Activated naive CD4-positive, alpha-beta T cell treated with anti-CD3 and anti-CD28 coated beads, Interleukin-2, amount 10 ng/mL, durations not matched to agents 7 days and 5 days (primary cell): ENCODE measurements around the gene CCL16.
A peak's percentile ranks its signal among the peaks of the same experiment; 100 is the strongest.

Experiments
- CTCF ChIA-PET: fragments of 350-600 bp; sonication (Branson Sonifier 250); formaldehyde crosslinking; loops from one replicate; lab custom pipeline; 2021; ENCODE audit warnings: antibody characterized with exemption; lab: Charles Lee
- DNase-seq: peaks from one replicate; pipeline ENCODE4 v3.0.0-alpha.2; 2020
- H3K27ac Mint-ChIP-seq: one replicate; pipeline ENCODE4 v1.8.0; 2021; ENCODE audit warnings: mild to moderate bottlenecking, moderate library complexity, mixed read lengths
- H3K27me3 Mint-ChIP-seq: one replicate; pipeline ENCODE4 v1.8.0; 2021; ENCODE audit warnings: mild to moderate bottlenecking, mixed read lengths
- H3K36me3 Mint-ChIP-seq: one replicate; pipeline ENCODE4 v1.8.0; 2021; ENCODE audit warnings: mixed read lengths
- H3K4me1 Mint-ChIP-seq: one replicate; pipeline ENCODE4 v1.8.0; 2021; ENCODE audit warnings: mixed read lengths
- H3K4me3 Mint-ChIP-seq: one replicate; pipeline ENCODE4 v1.8.0; 2021; ENCODE audit warnings: mild to moderate bottlenecking, moderate library complexity, mixed read lengths
- H3K9me3 Mint-ChIP-seq: one replicate; pipeline ENCODE4 v1.8.0; 2021; ENCODE audit warnings: mixed read lengths

CCL16 gene

GRCh38 chr17:35973333-35974260, 7.7 kb downstream of the CCL16 start:
- CTCF ChIA-PET = interaction anchor here (1.0 to 9.4 kb wide), 5 partner anchors 9 to 509 kb away, joined by 3 to 129 read pairs (median 4); no protein-coding TSS in a partner anchor
- Mint-ChIP-seq H3K36me3 (no peaks in the 10 kb centered on the region), H3K4me3 (no peak overlapping the region), H3K4me1 (no peaks in the 10 kb centered on the region), H3K9me3 (no peaks in the 10 kb centered on the region), H3K27me3 (peaks cover 26% of the 10 kb centered on the region), H3K27ac (no peak overlapping the region)
- no peak for DNase-seq

DNA sequence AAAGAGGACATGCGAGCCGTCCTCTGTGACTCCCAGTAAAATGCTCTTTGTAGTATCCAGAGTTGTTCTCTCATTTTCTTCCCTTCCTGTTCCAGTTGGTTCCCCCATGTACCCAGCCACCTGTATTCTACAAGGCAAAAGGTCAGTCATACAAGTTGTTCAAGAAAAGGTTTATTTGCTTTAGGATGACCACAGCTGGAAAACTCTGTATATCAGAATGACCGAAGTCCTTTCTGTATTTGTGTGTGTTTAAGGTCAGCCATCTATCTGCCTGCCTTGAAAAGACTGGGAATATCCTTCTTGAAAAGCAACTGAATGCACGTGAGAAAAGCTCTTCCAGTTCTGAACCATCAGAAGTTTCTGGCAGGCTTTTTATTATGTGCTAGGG, 8.4 kb downstream of the CCL16 start:
- no peak for DNase-seq
- H3K4me1 Mint-ChIP-seq = no peaks in the 10 kb centered on the region
- H3K36me3 Mint-ChIP-seq = no peaks in the 10 kb centered on the region
- CTCF ChIA-PET = interaction anchor here (1.0 to 9.4 kb wide), 4 partner anchors 9 to 510 kb away, joined by 3 to 129 read pairs (median 4); no protein-coding TSS in a partner anchor
- peaks cover 27% of the 10 kb centered on the region for H3K27me3 Mint-ChIP-seq
- H3K9me3 Mint-ChIP-seq = no peaks in the 10 kb centered on the region
- H3K4me3 Mint-ChIP-seq = no peak overlapping the region
- no peak overlapping the region for H3K27ac Mint-ChIP-seq

DNA sequence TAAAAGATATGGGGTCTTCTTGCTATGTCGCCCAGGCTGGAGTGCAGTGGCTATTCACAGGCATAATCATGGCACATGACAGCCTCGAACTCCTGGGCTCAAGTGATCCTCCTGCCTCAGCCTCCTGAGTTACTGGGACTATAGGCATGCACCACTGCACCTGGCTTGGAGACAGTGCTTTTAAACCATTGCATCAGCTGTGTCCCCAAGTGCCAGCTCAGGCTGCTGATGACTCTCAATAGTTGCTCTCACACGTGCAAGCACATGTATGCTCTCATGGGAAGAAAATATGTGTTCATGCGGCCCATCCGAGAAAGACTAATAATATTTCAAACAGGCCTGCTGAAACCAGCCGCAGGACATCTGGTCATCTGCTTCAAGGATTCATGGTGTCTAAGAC, 8.8 kb downstream of the CCL16 start:
- no peak for DNase-seq
- Mint-ChIP-seq H3K36me3 (no peaks in the 10 kb centered on the region), H3K4me3 (no peak overlapping the region), H3K9me3 (no peaks in the 10 kb centered on the region), H3K27ac (no peak overlapping the region), H3K4me1 (no peaks in the 10 kb centered on the region), H3K27me3 (peaks cover 24% of the 10 kb centered on the region)
- CTCF ChIA-PET = interaction anchor here (1.4 to 9.4 kb wide), 3 partner anchors 9 to 510 kb away, joined by 4 to 129 read pairs (median 4); no protein-coding TSS in a partner anchor

GRCh38 chr17:35972066-35972465, 9.2 kb downstream of the CCL16 start:
- no peaks in the 10 kb centered on the region for H3K36me3 Mint-ChIP-seq
- CTCF ChIA-PET = interaction anchor here (1.0 to 9.4 kb wide), 3 partner anchors 101 to 511 kb away, joined by 3 to 129 read pairs (median 4); no protein-coding TSS in a partner anchor
- H3K27ac Mint-ChIP-seq = no peak overlapping the region
- H3K27me3 Mint-ChIP-seq = peaks cover 23% of the 10 kb centered on the region
- DNase-seq = no peak
- H3K4me1 Mint-ChIP-seq = no peaks in the 10 kb centered on the region
- H3K4me3 Mint-ChIP-seq = no peak overlapping the region
- no peaks in the 10 kb centered on the region for H3K9me3 Mint-ChIP-seq

- H3K4me3 Mint-ChIP-seq = no peak overlapping the region
Measured at GRCh38 chr17:35969558-35970380, 11.5 kb downstream of the CCL16 start.

GRCh38 chr17:35968520-35969054, 12.7 kb downstream of the CCL16 start:
- Mint-ChIP-seq H3K9me3 (no peaks in the 10 kb centered on the region), H3K4me3 (no peak overlapping the region), H3K27me3 (peaks cover 23% of the 10 kb centered on the region), H3K27ac (no peak overlapping the region), H3K4me1 (no peaks in the 10 kb centered on the region), H3K36me3 (no peaks in the 10 kb centered on the region)
- no peak for DNase-seq
- CTCF ChIA-PET = interaction anchor here (1.0 to 3.6 kb wide), 8 partner anchors 7 to 517 kb away, joined by 3 to 78 read pairs (median 4); no protein-coding TSS in a partner anchor

More at GRCh38 chr17:35969558-35970380, 11.5 kb downstream of the CCL16 start:
- Mint-ChIP-seq H3K27me3 (peaks cover 23% of the 10 kb centered on the region), H3K9me3 (no peaks in the 10 kb centered on the region), H3K27ac (no peak overlapping the region), H3K36me3 (no peaks in the 10 kb centered on the region), H3K4me1 (no peaks in the 10 kb centered on the region)
- DNase-seq = peak; percentile 82
- CTCF ChIA-PET = interaction anchor here (0.7 to 3.6 kb wide), 24 partner anchors 8 to 609 kb away, joined by 3 to 78 read pairs (median 4); partner anchors contain the start of gene CCL16

- CTCF ChIA-PET = interaction anchor here (0.6 to 1.7 kb wide), 3 partner anchors 9 to 184 kb away, joined by 3 to 9 read pairs (median 4); no protein-coding TSS in a partner anchor
- no peak overlapping the region for H3K27ac Mint-ChIP-seq
- H3K9me3 Mint-ChIP-seq = no peaks in the 10 kb centered on the region
- no peak for DNase-seq
- H3K4me1 Mint-ChIP-seq = no peaks in the 10 kb centered on the region
- H3K4me3 Mint-ChIP-seq = no peak overlapping the region
- H3K36me3 Mint-ChIP-seq = no peaks in the 10 kb centered on the region
- peaks cover 19% of the 10 kb centered on the region for H3K27me3 Mint-ChIP-seq
Measured at GRCh38 chr17:35965272-35965671, 16.0 kb downstream of the CCL16 start.

GRCh38 chr17:35963663-35964062, 17.6 kb downstream of the CCL16 start:
- CTCF ChIA-PET = interaction anchor here (0.7 to 1.3 kb wide), 3 partner anchors 10 to 115 kb away, joined by 3 to 4 read pairs (median 3); no protein-coding TSS in a partner anchor
- DNase-seq = no peak
- Mint-ChIP-seq H3K36me3 (no peaks in the 10 kb centered on the region), H3K27me3 (peaks cover 19% of the 10 kb centered on the region), H3K9me3 (no peaks in the 10 kb centered on the region), H3K4me1 (no peaks in the 10 kb centered on the region), H3K4me3 (no peak overlapping the region), H3K27ac (no peak overlapping the region)

GRCh38 chr17:35953720-35954119, 27.6 kb downstream of the CCL16 start:
- Mint-ChIP-seq H3K27ac (no peak overlapping the region), H3K9me3 (no peaks in the 10 kb centered on the region), H3K36me3 (no peaks in the 10 kb centered on the region), H3K27me3 (peaks cover 24% of the 10 kb centered on the region), H3K4me1 (no peaks in the 10 kb centered on the region), H3K4me3 (no peak overlapping the region)
- DNase-seq = no peak
- CTCF ChIA-PET = no interaction called here

GRCh38 chr17:35949401-35949800, 31.9 kb downstream of the CCL16 start:
- Mint-ChIP-seq H3K27me3 (peaks cover 29% of the 10 kb centered on the region), H3K4me3 (no peak overlapping the region), H3K36me3 (no peaks in the 10 kb centered on the region), H3K4me1 (peaks cover 2% of the 10 kb centered on the region), H3K9me3 (no peaks in the 10 kb centered on the region), H3K27ac (no peak overlapping the region)
- CTCF ChIA-PET = interaction anchor here (0.6 to 1.0 kb wide), 2 partner anchors 99 to 199 kb away, joined by 3 read pairs; no protein-coding TSS in a partner anchor
- no peak for DNase-seq

GRCh38 chr17:35948092-35948491, 33.2 kb downstream of the CCL16 start:
- Mint-ChIP-seq H3K4me1 (peaks cover 2% of the 10 kb centered on the region), H3K36me3 (no peaks in the 10 kb centered on the region), H3K9me3 (no peaks in the 10 kb centered on the region), H3K27me3 (peaks cover 34% of the 10 kb centered on the region), H3K27ac (no peak overlapping the region), H3K4me3 (no peak overlapping the region)
- CTCF ChIA-PET = interaction anchor here (0.7 to 1.7 kb wide), 3 partner anchors 17 to 201 kb away, joined by 3 to 6 read pairs (median 4); partner anchors contain the start of gene RDM1
- DNase-seq = no peak

GRCh38 chr17:35947156-35947585, 34.1 kb downstream of the CCL16 start:
- H3K27me3 Mint-ChIP-seq = peaks cover 35% of the 10 kb centered on the region
- H3K36me3 Mint-ChIP-seq = no peaks in the 10 kb centered on the region
- CTCF ChIA-PET = interaction anchor here (0.7 to 1.7 kb wide), 4 partner anchors 16 to 1502 kb away, joined by 3 to 6 read pairs (median 4); partner anchors contain the start of gene RDM1
- no peaks in the 10 kb centered on the region for H3K9me3 Mint-ChIP-seq
- peak; percentile 62 for DNase-seq
- H3K4me1 Mint-ChIP-seq = peaks cover 2% of the 10 kb centered on the region
- H3K27ac Mint-ChIP-seq = no peak overlapping the region
- no peak overlapping the region for H3K4me3 Mint-ChIP-seq

DNA sequence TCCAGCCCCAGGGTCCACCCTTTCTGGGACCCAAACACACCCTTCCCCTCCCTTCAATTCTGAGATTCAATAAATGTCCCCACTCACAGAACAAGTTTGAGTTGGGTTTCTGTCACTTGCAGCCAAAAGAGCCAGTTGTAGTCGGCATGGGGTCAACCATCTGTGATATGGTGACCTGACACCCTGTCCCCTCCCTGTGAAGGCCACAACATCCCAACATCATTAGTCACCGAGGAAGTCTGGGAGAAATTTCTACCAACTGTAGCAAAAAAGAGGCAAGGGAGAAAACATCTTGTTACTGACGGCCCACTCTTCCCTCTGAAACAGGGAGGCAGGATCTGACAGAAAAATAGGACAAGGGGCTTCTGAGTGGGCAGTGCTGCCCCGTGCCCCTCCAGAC, 37.1 kb downstream of the CCL16 start:
- no peak overlapping the region for H3K27ac Mint-ChIP-seq
- peaks cover 32% of the 10 kb centered on the region for H3K27me3 Mint-ChIP-seq
- CTCF ChIA-PET = interaction anchor here (1.0 kb wide), 1 partner anchor 25 kb away, joined by 3 read pairs; no protein-coding TSS in a partner anchor
- no peak for DNase-seq
- H3K36me3 Mint-ChIP-seq = no peaks in the 10 kb centered on the region
- no peaks in the 10 kb centered on the region for H3K9me3 Mint-ChIP-seq
- no peak overlapping the region for H3K4me3 Mint-ChIP-seq
- H3K4me1 Mint-ChIP-seq = peaks cover 2% of the 10 kb centered on the region
